NCI-H2171 (cell line): ENCODE measurements around the gene MASTL.
"Not testable (repeated sequence)": the region's sequence is repeated elsewhere in the genome, so short reads cannot be mapped to it uniquely, and the experiment has no call there.

Experiments
- DNase-seq: peaks from one replicate; lab custom pipeline; 2025; lab: John Stamatoyannopoulos, UW

MASTL gene

DNA sequence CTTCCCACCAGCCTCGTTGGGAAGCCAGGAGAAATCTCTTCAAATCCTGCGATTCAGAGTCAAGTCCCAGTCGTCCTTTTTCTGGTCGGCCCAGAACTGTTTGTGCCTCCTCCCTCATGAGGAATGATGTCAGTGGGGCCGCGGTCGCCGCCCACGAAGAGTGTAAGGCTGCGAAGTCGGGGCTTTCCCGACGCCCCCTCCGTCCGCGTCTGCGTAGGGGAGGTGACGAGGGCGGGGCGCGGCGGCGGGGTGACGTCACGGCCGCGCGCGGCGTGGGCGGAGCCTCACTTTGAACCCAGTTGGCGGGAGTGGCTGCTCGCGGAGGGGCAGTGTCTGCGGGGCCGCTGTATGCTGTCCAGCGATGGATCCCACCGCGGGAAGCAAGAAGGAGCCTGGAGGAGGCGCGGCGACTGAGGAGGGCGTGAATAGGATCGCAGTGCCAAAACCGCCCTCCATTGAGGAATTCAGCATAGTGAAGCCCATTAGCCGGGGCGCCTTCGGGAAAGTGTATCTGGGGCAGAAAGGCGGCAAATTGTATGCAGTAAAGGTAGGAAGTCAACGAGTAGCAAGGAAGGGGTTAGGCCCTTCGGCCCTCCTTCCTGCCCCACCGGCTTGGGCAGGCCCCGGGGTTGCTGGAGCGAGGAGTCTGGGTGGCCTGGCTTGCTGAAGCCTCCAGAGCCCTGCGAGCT lies at the start of gene MASTL:
Gene MASTL, plus strand, starts transcription at position 287 of the 689 bp plus-strand sequence. Its CDS starts 75 bp downstream, at position 362.
- peak; percentile 56 for DNase-seq

DNA sequence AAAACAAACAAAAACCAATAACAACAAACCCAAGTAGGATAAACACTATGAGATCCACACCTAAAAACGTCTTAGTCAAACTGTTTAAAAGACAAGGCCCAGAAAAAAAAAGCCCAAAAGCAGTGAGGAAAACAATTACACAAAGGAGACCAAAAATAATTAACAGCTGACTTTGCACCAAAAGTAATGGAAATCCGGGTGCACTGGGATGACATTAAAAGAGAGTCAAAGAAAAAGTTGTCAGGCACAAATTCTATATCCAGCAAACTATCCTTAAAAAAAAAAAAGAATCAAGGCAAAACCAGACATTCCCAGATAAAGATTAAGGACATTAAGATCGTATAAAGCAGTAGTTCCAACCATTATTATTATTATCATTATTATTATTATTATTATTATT lies 47.0 kb upstream of the MASTL start:
- no peak for DNase-seq

DNA sequence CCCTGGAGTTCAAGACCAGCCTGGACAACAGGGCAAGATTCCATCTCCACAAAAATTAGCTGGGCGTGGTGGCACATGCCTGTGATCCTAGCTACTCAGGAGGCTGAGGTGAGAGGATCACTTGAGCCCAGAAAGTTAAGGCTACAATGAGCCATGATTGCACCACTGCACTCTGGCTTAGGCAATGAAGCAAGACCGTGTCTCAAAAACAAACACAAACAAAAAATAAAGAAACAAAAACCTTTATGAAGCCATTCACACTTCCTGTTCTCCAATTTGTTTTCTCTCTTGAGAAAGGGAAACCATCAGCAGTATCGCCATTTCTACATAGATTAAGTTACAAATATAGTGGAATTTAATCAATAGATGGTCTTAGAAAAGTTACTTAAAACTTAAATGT lies 20.8 kb upstream of the MASTL start:
- no peak for DNase-seq

DNA sequence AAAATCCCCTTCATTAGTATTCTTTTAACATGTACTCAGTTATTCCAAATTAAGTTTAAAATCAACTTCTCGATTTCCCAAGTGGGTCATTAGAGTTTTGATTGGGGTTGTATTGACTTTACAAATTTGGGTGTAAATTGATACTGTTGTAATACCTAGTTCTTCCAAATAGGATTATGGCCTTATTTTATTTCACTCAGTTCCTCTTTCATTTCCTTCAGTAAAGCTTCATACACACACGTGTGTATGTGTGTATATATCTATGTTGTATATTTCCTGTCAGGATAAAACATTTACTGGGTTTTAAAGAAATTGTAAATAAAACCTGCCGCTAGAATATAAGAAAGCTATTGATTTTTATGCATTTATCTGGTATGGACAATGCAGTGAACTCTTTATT lies 16.9 kb upstream of the MASTL start:
- no peak for DNase-seq

DNA sequence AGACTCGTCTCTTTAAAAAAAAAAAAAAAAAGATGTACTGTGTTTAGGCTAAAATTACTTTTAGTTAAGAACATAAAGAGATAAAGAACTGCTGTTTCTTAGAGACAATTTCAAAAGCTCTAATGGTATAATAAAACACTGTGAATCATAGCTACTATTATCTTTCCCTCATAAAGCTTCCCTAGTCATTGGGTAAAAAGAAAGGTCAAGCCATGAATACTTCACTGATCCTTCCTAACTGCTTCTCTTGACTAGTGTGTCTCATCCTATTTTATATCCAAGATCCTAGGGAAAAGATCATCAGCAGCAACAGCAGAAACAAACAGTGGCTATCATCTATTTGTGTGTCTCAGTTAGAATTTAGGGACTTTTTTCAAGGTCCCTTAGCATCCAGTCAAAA lies 11.5 kb upstream of the MASTL start:
- no peak for DNase-seq

DNA sequence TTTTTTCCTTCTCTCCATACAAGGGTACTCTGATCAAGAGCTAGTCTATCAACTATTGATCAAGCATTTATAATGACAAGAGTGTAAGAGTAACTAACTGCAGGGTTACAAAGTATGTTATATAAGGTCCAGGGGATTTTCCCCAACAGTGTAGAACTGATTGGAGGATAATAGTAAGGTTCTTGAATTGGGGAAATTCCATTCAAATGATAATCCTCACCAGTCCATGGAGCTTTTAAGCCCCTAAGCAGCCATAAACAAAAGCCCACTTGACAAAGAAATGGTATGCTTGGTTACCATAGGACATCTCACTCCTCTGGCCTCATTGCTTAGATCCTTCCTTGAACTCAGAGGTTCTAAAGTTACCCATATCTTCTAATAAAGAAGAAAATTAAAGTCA lies 9.2 kb upstream of the MASTL start:
- DNase-seq, result no peak

DNA sequence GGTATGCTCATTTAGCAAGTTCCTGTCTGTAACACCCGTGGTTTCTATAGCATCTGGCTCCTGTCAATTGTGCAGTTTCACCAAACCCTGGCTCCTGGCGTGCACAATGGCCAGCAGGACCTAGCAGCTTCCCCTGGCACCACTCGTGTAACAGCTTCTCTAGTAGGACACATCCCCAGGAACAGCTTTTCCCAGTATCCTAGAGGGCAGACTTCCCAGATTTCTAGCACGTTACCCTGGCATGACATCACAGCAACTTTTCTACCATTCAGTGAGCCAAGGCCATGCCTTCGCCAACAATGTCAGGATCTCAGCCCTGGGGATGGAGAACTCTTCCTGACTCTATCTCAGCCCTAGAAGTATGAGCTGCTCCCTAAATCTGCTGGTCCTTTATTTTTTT lies 7.5 kb upstream of the MASTL start:
- no peak for DNase-seq

DNA sequence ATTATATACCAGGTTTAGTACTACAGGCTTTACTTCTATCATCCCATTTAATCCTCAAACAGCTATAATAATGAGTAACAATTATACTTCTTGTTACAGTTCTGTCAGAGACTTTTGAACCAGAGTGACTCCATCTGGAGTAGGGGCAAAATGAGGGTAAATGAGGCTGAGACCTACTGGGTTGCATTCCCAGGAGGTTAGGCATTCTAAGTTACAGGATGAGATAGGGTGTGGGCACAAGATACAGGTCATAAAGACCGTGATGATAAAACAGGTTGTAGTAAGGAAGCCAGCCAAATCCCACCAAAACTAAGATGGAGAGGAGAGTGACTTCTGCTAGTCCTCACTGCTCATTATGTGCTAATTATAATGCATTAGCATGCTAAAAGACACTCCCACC lies 4.9 kb upstream of the MASTL start:
- DNase-seq, result no peak

DNA sequence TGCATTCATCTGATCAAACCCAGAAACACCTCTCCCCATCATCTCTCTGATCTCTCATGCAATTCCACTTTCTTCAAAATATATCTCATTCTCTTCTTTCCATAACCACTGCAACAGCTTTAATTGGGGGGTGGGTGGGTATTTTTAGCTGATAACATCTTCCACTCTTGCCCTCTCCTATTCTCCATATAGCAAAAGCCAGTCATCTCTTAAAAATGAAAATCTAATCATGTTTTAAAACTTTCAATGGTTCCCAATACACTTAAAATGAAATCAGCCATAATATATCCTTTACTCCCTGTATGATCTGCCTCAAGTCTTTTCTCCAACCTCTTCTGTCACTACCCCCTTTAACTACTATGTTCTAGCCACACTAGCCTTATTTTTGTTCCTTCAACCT lies 2.5 kb upstream of the MASTL start:
- no peak for DNase-seq

DNA sequence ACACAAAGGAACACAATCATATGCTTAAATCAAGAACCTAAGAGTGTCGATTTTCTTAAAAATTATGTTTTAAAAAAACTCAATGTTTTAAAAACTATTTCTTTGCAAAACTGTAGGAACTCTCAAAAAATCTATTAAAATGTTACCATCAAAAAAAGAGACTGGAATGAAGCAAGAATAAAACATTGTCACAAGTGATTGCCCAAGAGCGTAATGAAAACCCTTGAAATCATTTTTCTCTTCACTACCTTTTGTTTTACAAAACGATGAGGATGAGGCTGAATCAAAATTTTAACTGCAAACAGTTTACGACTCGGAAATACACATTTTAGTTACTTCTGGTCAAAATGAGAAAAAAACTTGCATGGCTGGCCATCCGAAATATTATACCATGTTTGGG lies 1.8 kb upstream of the MASTL start:
- DNase-seq, result no peak

DNA sequence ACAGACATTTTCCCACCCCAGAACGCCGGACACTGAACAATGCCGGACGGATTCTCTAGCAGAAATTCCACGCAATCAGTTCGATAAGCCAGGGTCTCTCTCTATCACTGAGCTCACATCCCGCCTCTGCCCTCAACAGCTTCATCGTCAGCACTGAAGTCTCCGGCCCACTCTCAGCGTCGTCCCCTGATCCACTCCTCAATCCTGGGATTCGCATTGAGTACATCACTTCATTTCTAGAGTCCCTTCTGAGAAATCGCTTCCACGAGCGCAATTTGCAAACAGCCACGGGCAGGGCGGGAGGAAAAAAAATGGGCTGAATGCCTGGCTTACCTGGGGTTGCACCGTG lies 1.3 kb upstream of the MASTL start:
- DNase-seq, result no peak

DNA sequence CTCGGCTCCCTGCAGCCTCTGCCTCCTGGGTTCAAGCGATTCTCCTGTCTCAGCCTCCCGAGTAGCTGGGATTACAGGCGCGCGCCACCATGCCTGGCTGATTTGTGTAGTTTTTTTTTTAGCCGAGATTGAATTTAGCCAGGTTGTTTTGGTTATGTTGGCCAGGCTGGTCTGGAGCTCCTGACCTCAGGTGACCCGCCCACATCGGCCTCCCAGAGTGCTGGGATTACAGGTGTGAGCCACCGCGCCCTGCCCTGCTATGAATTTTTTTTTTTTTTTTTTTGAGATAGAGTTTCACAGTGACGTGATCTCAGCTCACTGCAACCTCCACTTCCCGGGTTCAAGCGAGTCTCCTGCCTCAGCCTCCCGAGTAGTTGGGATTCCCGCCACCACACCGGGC lies 1.4 kb downstream of the MASTL start:
- DNase-seq, result not testable (repeated sequence)

DNA sequence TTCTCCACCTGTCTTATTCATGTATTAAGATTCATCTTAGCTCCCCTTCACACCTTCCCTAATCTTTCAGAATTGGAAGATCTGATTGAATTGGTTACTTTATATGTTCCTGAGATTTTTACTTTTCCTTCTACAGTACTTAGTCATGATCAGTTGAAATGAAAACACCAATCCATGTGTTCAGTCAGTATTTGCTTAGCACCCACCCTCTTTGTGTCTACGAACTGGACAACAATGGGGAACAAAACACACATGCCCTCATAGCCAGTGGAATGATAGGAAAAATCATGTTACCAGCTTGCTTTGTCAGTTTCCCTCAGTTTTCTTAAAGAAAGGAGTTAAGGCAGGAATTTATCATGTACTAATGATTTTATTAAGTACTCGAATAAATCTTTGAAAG lies 2.0 kb downstream of the MASTL start:
- no peak for DNase-seq

DNA sequence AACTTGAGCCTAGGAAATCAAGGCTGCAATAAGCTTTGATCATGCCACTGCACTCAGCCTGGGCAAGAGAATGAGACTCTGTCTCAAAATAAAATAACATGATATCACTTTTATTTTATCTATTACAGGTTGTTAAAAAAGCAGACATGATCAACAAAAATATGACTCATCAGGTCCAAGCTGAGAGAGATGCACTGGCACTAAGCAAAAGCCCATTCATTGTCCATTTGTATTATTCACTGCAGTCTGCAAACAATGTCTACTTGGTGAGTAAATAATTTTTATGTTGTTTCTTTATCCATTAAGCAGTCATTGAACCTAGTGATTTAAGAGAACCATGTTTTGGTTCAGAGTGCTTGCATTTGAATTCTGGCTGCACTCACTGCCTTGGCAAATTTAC lies 3.3 kb downstream of the MASTL start:
- no peak for DNase-seq

DNA sequence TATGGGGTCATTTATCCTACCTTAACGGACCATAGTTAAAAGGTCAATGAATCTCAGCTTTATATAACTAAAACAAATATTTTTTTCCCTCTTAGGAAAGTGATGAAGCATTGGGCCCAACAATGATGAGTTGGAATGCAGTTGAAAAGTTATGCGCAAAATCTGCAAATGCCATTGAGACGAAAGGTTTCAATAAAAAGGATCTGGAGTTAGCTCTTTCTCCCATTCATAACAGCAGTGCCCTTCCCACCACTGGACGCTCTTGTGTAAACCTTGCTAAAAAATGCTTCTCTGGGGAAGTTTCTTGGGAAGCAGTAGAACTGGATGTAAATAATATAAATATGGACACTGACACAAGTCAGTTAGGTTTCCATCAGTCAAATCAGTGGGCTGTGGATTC lies 14.7 kb downstream of the MASTL start:
- DNase-seq, result no peak

DNA sequence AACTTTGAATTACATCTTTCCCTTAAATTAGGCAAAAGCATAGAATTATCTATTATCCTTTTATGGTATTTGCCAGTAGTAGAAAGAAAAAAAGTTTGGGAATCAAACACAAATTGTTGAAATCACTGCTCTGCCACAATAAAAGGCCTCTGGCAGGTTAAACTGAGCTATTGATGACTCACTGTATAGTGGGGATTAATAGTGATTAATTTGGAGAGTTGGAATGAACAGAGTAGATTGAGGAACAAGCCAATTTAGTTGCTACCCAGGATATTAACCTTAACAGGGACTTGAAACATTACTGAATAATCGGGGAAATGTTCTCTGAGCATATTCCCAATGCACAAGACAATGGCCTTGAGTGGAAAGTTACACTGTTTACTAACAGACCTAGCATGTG lies 33.1 kb downstream of the MASTL start:
- no peak for DNase-seq

DNA sequence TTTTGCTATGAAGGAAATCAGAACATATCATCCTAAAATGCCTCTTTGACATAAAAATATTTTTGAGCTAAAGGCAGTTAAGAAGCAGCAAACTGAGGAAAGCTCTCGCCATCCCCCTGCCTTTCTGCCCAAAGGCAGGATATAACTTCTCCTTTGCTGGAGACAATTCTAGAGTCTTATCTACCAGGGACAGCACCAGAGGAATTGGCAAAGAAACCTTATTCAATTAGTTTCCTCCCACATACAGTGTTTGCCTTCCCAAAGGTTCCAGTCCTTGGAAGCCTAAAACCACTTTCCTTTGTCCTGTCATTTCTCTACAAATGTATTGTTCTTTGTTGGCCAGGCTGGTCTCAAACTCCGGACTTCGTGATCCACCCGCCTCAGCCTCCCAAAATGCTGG lies 33.7 kb downstream of the MASTL start:
- DNase-seq, result no peak

DNA sequence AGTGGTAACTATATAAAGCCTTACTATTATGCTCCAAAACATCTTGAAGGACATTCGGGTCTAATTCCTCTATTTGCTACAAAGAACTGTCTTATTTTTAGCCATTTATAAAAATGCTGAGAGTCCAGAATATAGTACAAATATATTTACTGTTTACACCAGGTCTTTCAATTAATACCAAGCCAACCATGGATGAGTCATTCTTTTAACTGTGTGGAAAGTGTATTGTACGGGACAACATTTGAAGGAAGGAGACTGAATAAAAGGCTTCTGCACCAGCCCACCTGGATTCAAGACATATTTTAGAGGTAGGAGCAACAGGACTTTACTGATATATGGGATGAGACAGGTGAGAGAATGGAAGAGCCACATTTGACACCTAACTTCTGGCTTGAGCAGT lies 35.4 kb downstream of the MASTL start:
- no peak for DNase-seq

DNA sequence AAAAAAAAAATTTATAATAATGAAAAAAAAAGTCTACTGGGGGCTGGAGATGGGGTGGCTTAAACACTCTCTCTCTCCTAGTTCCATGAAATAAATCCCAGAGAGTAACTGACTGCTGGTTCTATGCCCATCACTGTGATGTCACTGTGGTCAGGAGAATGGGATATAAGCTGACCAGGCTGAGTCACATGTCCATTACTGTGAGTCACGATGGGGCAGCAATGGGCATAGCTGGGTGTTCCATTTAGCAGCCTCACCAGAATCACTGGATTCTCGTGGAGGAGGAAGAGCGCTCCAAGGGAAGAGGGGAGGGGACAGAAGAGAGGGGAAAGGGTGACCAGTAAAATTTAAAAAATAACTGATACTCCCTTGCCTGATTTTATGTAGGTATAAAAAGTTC lies 37.1 kb downstream of the MASTL start:
- DNase-seq, result no peak

DNA sequence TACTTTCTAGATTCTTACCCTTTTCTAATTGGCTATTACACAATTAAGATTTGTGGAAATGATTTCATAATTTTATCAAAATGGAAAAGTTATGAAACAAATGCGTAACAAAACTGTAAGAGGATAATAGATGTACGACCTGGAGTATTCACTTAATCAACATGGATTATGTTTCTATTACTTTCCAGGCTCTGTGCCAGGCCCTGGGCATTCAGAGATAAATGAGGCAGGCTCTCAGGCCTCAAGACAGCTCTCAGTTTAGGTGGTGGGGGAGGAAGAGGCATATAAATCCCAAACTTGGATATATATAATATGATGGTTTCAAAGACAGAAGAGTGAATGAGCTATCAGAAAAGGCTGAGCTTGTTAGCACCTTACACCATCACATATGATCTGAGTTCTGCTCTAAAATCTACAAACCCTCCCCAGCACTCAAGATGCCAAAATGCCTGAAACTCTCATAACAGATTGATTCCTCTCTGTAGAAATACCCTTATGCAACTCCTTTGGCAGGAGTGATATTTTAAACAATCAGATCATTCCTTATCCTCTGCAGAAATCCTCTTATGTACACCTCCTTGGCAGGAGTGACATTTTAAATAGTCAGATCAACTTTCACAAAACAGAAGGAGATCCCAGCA lies 42.9 kb downstream of the MASTL start:
- no peak for DNase-seq

DNA sequence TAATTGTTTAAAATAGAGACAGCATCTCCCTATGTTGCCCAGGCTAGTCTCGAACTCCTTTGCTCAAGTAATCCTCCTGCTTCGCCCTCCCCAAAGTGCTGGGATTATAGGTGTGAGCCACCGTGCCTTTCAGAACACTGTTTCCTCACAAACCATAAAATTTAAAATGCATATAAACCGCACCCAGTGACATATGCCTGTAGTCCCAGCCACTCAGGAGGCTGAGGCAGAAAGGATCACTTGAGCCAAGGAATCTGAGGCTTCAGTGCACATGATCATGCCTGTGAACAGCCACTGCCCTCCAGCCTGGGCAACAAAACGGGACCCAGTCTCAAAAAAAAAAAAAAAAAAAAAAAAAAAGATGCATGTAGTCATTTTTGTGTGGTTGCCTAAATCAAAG lies 48.7 kb downstream of the MASTL start:
- no peak for DNase-seq

DNA sequence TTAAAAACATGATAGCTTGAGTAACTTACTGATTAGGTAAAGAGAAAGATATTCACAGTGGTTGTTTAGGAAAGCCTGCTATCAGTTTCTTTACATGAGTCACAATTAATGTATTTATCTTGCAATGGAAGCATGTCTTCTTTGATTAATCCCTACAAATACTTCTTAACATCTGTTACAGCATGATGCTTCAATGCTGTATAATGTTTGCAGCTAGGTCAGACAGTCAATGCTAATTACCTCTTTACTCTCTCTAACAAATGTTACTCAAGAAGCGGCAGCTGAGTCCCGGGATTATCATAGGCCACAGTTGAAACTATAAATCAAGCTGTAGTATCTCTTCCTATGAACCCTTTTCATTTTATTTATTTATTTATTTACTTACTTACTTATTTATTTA lies 52.2 kb downstream of the MASTL start:
- no peak for DNase-seq

DNA sequence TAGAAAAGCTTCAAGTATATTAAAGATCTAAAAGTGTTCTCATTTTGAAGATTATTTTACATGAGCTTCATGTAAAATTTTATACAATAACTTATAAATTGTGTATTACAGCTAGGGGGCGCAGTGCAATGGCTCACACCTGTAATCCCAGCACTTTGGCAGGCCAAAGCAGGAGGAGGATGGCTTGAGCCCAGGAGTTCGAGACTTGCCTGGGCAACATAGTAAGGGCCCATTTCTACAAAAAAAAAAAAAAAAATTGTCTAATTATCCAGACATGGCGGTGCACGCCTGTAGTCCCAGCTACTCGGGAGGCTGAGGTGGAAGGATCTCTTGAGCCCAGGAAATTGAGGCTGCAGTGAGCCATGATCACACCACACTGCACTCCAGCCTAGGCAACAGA lies 68.8 kb downstream of the MASTL start:
- DNase-seq, result peak; percentile 5

DNA sequence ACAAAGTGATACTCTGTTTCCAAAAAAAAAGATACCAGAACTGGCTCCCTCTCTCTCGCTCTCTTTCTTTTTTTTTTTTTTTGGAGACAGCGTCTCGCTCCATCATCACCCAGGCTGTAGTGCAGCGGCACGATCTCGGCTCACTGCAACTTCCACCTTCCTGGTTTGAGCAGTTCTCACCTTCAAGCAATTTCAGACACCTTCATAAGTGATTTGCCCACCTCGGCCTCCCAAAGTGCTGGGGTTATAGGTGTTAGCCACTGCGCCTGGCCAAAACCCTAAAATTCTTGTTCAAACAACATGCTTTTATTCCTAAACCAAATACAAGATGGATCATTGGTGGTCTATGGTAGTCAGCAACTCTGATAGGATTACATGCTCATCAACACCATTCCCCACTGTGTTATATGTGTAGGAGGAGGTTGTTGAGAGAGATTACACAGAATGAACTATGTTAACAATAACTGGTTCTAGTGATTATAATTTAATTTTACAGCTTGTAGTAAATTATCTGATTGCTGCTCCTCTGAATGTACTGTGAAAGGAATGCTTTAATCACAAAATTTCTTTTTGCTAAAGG lies 69.9 kb downstream of the MASTL start:
- no peak for DNase-seq
